Type B pancreatic cell (in vitro differentiated cells): ENCODE measurements around the gene HTR3B. TPM values are rescaled to one million over a fixed set of nuclear protein-coding genes. Genes with fewer than 3 reads are reported as not detected.

ENCODE experiments used
- DNase-seq: peaks from one replicate; pipeline ENCODE4 v3.0.0; 2021; ENCODE audit warnings: mixed read lengths; ENCODE audit not compliant: unreplicated experiment; ENCODE audit errors: extremely low spot score
- H3K27ac Mint-ChIP-seq: 2 replicates; pipeline ENCODE4 v1.8.0; 2021; ENCODE audit warnings: mild to moderate bottlenecking, mixed read lengths
- H3K27me3 Mint-ChIP-seq: 2 replicates; pipeline ENCODE4 v1.8.0; 2021; ENCODE audit warnings: mixed read lengths
- H3K36me3 Mint-ChIP-seq: 2 replicates; pipeline ENCODE4 v1.8.0; 2021; ENCODE audit warnings: mixed read lengths
- H3K4me1 Mint-ChIP-seq: one replicate; pipeline ENCODE4 v1.8.0; 2021; ENCODE audit warnings: mixed read lengths; ENCODE audit not compliant: unreplicated experiment
- H3K4me3 Mint-ChIP-seq: 2 replicates; pipeline ENCODE4 v1.8.0; 2021; ENCODE audit warnings: mild to moderate bottlenecking, mixed read lengths
- H3K9me3 Mint-ChIP-seq: 2 replicates; pipeline ENCODE4 v1.8.0; 2021; ENCODE audit warnings: mixed read lengths
- long read RNA-seq: library from polyadenylated mRNA; unstranded; transcript quantifications from one replicate; pipeline ENCODE4 v2.0.0, GENCODE V29; 2020
- total RNA-seq: library from RNA; stranded (reverse); gene quantifications from 2 replicates; pipeline ENCODE4 v1.2.1, GENCODE V29; 2021; ENCODE audit warnings: low replicate concordance
- TF ChIP-seq, protein P1 (sequence below): fragments of 200-600 bp; sonication (generic); conservative IDR thresholded peaks from 2 replicates; pipeline ENCODE4 v1.5.0; 2021; ENCODE audit warnings: antibody characterized with exemption, mild to moderate bottlenecking

The HTR3B gene, protein sequence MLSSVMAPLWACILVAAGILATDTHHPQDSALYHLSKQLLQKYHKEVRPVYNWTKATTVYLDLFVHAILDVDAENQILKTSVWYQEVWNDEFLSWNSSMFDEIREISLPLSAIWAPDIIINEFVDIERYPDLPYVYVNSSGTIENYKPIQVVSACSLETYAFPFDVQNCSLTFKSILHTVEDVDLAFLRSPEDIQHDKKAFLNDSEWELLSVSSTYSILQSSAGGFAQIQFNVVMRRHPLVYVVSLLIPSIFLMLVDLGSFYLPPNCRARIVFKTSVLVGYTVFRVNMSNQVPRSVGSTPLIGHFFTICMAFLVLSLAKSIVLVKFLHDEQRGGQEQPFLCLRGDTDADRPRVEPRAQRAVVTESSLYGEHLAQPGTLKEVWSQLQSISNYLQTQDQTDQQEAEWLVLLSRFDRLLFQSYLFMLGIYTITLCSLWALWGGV
- total RNA-seq: 0.17 TPM in 2 replicates
- long read RNA-seq: 0 reads

DNA sequence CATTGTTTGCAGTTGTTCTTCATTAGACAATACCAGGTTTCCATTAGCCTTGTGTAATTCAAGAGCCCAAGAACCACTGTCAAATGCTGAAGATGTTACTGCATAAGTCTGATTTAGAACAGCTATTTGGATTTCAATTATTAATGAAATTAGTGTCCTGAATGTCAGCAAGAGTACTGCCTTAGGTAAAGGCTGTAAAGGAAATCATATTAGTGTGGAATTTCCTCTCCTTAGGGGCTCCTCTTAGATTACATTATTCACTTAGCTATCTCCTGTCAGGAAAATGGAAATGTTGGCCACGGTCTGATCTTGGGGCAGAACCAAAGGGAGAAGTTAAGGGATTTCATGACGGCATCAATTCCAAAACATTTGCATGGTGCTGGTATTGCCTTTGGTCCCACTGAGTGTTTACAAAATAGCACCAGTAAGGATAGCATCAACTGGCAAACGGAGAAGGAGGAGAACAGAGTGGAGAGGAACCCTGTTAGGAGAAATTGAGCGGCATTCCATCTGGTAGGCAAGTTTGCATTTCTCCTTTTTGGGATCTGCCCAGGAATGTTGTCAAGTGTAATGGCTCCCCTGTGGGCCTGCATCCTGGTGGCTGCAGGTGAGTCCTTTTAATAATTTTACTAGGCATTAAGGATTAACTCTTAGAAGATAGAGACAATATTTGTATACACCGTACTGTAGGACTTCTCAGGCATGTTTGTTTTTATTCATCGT, at the start of gene HTR3B:
HTR3B (plus strand) TSS at position 418 of the 723 bp plus-strand sequence; CDS start at position 556, 138 bp downstream.
- Mint-ChIP-seq H3K27me3 (peaks cover 62% of the 10 kb centered on the region), H3K27ac (no peak within 1 kb of the TSS), H3K36me3 (no peaks in the 10 kb centered on the region), H3K9me3 (no peaks in the 10 kb centered on the region), H3K4me1 (peaks cover 18% of the 10 kb centered on the region), H3K4me3 (no peak within 1 kb of the TSS)
- TF ChIP-seq, protein P1, sequence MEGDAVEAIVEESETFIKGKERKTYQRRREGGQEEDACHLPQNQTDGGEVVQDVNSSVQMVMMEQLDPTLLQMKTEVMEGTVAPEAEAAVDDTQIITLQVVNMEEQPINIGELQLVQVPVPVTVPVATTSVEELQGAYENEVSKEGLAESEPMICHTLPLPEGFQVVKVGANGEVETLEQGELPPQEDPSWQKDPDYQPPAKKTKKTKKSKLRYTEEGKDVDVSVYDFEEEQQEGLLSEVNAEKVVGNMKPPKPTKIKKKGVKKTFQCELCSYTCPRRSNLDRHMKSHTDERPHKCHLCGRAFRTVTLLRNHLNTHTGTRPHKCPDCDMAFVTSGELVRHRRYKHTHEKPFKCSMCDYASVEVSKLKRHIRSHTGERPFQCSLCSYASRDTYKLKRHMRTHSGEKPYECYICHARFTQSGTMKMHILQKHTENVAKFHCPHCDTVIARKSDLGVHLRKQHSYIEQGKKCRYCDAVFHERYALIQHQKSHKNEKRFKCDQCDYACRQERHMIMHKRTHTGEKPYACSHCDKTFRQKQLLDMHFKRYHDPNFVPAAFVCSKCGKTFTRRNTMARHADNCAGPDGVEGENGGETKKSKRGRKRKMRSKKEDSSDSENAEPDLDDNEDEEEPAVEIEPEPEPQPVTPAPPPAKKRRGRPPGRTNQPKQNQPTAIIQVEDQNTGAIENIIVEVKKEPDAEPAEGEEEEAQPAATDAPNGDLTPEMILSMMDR: no peak
- no peak for DNase-seq

DNA sequence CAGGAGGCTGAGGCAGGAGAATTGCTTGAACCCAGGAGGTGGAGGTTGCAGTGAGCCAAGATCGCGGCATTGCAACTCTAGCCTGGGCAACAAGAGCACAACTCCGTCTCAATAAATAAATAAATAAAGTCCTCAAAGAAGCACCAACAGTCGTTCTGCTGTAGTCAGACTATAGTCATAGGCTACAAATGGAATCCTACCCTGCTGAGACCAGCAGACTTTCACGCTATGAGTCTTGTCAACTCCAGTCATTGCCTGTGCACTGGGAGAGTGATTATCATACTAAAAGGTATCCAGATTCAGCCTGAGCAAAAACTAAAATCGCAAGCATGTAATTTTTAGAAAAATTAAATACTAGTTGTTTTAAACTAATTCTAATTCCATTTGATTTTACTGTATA, 48.8 kb upstream of the HTR3B start:
- Mint-ChIP-seq H3K4me1 (no peaks in the 10 kb centered on the region), H3K9me3 (no peaks in the 10 kb centered on the region), H3K36me3 (peaks cover 10% of the 10 kb centered on the region), H3K4me3 (no peak overlapping the region), H3K27ac (no peak overlapping the region), H3K27me3 (no peaks in the 10 kb centered on the region)
- DNase-seq: no peak
- TF ChIP-seq, protein P1: no peak

DNA sequence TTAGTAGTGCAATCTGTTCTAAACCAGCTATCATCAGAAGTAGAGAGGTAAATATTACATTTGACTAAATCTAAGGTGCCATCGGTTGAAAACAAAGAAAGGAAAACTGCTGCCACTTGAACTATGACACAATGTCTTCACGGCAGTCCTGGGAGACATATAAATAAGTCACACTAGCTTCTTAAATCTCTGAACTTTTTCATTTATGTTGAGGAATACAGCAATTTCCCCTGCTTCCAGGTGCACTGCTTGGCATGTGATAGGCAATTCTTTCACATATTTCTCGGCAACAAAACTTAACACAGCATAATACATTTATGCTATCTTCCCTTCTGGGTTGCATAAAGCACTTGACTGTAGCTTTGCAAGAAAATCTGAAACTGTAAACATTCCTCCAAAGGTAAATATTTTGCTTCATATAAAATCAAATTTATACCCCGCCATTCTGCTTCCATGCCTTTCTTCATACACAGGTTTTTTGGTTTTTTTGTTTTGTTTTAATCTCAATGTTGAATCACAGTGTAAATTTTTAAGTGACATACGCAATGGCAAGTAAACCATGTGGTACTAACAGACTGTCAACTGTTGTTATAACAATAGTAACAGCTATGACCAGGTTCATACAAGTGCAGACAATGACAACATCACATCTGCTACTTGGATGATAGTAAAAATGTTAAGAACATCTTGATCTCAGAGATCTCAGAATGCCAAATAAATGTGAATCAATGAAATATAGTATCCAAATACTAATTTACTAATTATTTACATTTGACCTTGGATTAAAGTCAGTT, 47.4 kb upstream of the HTR3B start:
- Mint-ChIP-seq H3K27me3 (no peaks in the 10 kb centered on the region), H3K9me3 (no peaks in the 10 kb centered on the region), H3K4me1 (no peaks in the 10 kb centered on the region), H3K36me3 (peaks cover 4% of the 10 kb centered on the region), H3K27ac (no peak overlapping the region), H3K4me3 (no peak overlapping the region)
- DNase-seq: no peak
- TF ChIP-seq, protein P1: no peak

DNA sequence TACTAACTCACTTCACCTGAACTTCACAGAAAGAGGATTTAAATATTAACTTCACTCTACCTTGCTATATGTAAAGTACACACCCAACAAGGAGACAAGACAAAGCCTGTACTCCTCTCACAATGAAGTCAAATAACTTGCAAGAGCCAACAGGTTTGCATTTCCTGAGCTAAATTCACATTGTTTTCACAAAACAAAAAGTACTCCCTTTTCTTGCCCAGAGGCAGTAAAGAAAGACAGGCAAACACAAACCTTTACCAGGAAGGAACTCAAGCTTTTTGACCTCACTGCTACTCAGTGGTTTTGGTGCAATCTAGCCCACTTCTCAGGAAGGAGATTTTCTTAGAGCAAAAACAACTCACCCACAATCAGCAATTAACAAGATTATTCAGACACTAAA, 44.9 kb upstream of the HTR3B start:
- TF ChIP-seq, protein P1: no peak
- H3K9me3 Mint-ChIP-seq: peaks cover 4% of the 10 kb centered on the region
- H3K4me3 Mint-ChIP-seq: no peak overlapping the region
- H3K36me3 Mint-ChIP-seq: peaks cover 12% of the 10 kb centered on the region
- H3K27me3 Mint-ChIP-seq: no peaks in the 10 kb centered on the region
- H3K4me1 Mint-ChIP-seq: peaks cover 6% of the 10 kb centered on the region
- DNase-seq: no peak
- no peak overlapping the region for H3K27ac Mint-ChIP-seq

DNA sequence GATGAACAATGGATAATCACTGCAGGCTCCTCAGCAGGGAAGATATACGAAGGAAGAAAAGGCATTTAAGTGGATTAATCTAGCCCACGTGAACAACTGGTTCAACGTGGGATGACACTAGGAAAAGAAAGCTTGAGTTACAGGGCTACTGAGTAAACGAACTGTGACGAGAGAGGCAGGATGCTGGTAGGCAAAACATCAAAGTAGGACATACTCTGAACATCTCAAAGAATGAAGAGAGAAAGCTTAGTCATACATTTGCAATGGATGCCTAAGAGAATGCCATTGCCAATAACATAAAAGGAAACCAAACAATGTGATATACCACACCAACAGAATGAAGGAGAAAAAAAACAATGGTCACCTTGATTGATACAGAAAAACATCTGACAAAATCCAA, 42.2 kb upstream of the HTR3B start:
- TF ChIP-seq, protein P1: no peak
- Mint-ChIP-seq H3K27ac (no peak overlapping the region), H3K9me3 (peaks cover 4% of the 10 kb centered on the region), H3K4me1 (peaks cover 6% of the 10 kb centered on the region), H3K36me3 (peaks cover 18% of the 10 kb centered on the region), H3K4me3 (no peak overlapping the region), H3K27me3 (no peaks in the 10 kb centered on the region)
- DNase-seq: no peak
